ENCODE data around the gene PHRF1. TPM values are rescaled to one million over a fixed set of nuclear protein-coding genes. Genes with fewer than 3 reads are reported as not detected.

Gene PHRF1
- total and polyA plus RNA-seq, 2 of the 4 experiments (the other 2 are of a cell fraction): 10.9 to 17.5 TPM

- TF ChIP-seq, protein P1, sequence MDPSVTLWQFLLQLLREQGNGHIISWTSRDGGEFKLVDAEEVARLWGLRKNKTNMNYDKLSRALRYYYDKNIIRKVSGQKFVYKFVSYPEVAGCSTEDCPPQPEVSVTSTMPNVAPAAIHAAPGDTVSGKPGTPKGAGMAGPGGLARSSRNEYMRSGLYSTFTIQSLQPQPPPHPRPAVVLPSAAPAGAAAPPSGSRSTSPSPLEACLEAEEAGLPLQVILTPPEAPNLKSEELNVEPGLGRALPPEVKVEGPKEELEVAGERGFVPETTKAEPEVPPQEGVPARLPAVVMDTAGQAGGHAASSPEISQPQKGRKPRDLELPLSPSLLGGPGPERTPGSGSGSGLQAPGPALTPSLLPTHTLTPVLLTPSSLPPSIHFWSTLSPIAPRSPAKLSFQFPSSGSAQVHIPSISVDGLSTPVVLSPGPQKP (IDR thresholded peaks at IDR 0.05; ENCODE audit: borderline replicate concordance, low read depth, low read length): no peak
- TF ChIP-seq RFX5 (IDR thresholded peaks at IDR 0.05; ENCODE audit: low read depth, low read length): no peak
- TF ChIP-seq MAZ (IDR thresholded peaks at IDR 0.05; ENCODE audit: borderline replicate concordance, low read depth, low read length): peak; percentile 46; the same call in 1 of the 2 replicates
Measured at GRCh38 chr11:575313-575995, 816 bp upstream of the PHRF1 start (continued).

Data from IMR-90 (cell line).